IMR-90 (cell line): ENCODE results near the gene PDE5A. TPM values are rescaled to one million over a fixed set of nuclear protein-coding genes. Genes with fewer than 3 reads are reported as not detected.

Experiments used
- ATAC-seq: fragments of 200-7000 bp; cut with Tn5 transposase; 2 replicates; pipeline ENCODE4 v1.9.1; 2020; ENCODE audit warnings: low read depth, mild to moderate bottlenecking, moderate library complexity
- BruUV-seq: library from RNA; stranded (reverse); fragments of 400-500 nt; replicated peaks from 2 replicates; lab custom pipeline; 2021; lab: Mats Ljungman, UMichigan
- CTCF ChIA-PET: fragments of 300-600 bp; formaldehyde crosslinking; extraction: SDS; loops from one replicate; lab custom pipeline; 2021; ENCODE audit warnings: antibody characterized with exemption; lab: Yijun Ruan, JAX
- POLR2A ChIA-PET: fragments of 300-600 bp; sonication (Branson Sonifier 250); formaldehyde crosslinking; loops from one replicate; lab custom pipeline; 2022; ENCODE audit warnings: antibody characterized with exemption; ENCODE audit not compliant: unreplicated experiment; lab: Charles Lee
- DNase-seq: peaks from one replicate; pipeline ENCODE4 v3.0.0; 2013
- H2AFZ ChIP-seq: replicated peaks from 2 replicates; pipeline ENCODE3; 2013; ENCODE audit warnings: low read length, mild to moderate bottlenecking; ENCODE audit not compliant: poor library complexity
- H2AK5ac ChIP-seq: 2 replicates; pipeline ENCODE4 v1.6.1; 2013; ENCODE audit warnings: low read depth, low read length, inconsistent platforms
- H2AK9ac ChIP-seq: replicated peaks from 2 replicates; pipeline ENCODE3; 2013; ENCODE audit warnings: mild to moderate bottlenecking, low read depth, low read length, moderate library complexity; ENCODE audit not compliant: poor library complexity
- H2BK120ac ChIP-seq: 2 replicates; pipeline ENCODE4 v1.6.1; 2013; ENCODE audit warnings: low read depth, low read length, inconsistent platforms
- H2BK15ac ChIP-seq: 3 replicates; pipeline ENCODE4 v1.6.1; 2013; ENCODE audit warnings: low read depth, low read length, inconsistent platforms
- H2BK20ac ChIP-seq: 2 replicates; pipeline ENCODE4 v1.6.1; 2013; ENCODE audit warnings: low read depth, mild to moderate bottlenecking, inconsistent platforms, low read length, moderate library complexity
- H2BK5ac ChIP-seq: 2 replicates; pipeline ENCODE4 v1.6.1; 2013; ENCODE audit warnings: mild to moderate bottlenecking, low read depth, low read length, inconsistent platforms; ENCODE audit not compliant: poor library complexity, severe bottlenecking
- H3K14ac ChIP-seq: replicated peaks from 2 replicates; pipeline ENCODE4 v1.6.1; 2013; ENCODE audit warnings: low read depth, low read length, inconsistent platforms
- H3K18ac ChIP-seq: 2 replicates; pipeline ENCODE4 v1.6.1; 2013; ENCODE audit warnings: low read depth, low read length, control low read depth
- H3K23ac ChIP-seq: 2 replicates; pipeline ENCODE4 v1.6.1; 2013; ENCODE audit warnings: low read depth, low read length, inconsistent platforms
- H3K27ac ChIP-seq: 2 replicates; pipeline ENCODE4 v1.5.1; 2013; ENCODE audit warnings: mild to moderate bottlenecking, control low read depth, low read length; ENCODE audit not compliant: insufficient read depth
- H3K27me3 ChIP-seq: 2 replicates; pipeline ENCODE4 v1.6.1; 2013; ENCODE audit warnings: low read length; ENCODE audit not compliant: control insufficient read depth, insufficient read depth
- H3K36me3 ChIP-seq: 2 replicates; pipeline ENCODE4 v1.6.1; 2013; ENCODE audit warnings: low read length, mixed read lengths; ENCODE audit not compliant: control insufficient read depth, insufficient read depth
- H3K4ac ChIP-seq: 2 replicates; pipeline ENCODE4 v1.6.1; 2013; ENCODE audit warnings: low read depth, low read length, inconsistent platforms
- H3K4me1 ChIP-seq: 2 replicates; pipeline ENCODE4 v1.6.1; 2013; ENCODE audit warnings: low read length, mixed read lengths; ENCODE audit not compliant: control insufficient read depth, insufficient read depth
- H3K4me2 ChIP-seq: 2 replicates; pipeline ENCODE4 v1.6.1; 2013; ENCODE audit warnings: low read depth, mild to moderate bottlenecking, control low read depth, low read length, moderate library complexity
- H3K4me3 ChIP-seq: 2 replicates; pipeline ENCODE4 v1.5.1; 2013; ENCODE audit warnings: low read depth, mild to moderate bottlenecking, control low read depth, low read length, moderate library complexity; ENCODE audit not compliant: insufficient read depth
- H3K56ac ChIP-seq: 2 replicates; pipeline ENCODE4 v1.6.1; 2013; ENCODE audit warnings: low read length, inconsistent platforms; ENCODE audit not compliant: insufficient read depth; ENCODE audit errors: extremely low read depth
- H3K79me1 ChIP-seq, 2 experiments: 2 replicates each; pipeline ENCODE4 v1.6.1; 2013; ENCODE audit warnings: low read length in 2 of 2, inconsistent platforms in 1 of 2, low read depth in 1 of 2
- H3K9ac ChIP-seq: 2 replicates; pipeline ENCODE4 v1.6.1; 2013; ENCODE audit warnings: low read depth, low read length, control low read depth
- H3K9me1 ChIP-seq: 2 replicates; pipeline ENCODE4 v1.6.1; 2013; ENCODE audit warnings: low read length, inconsistent platforms; ENCODE audit not compliant: insufficient read depth
- H3K9me3 ChIP-seq: 2 replicates; pipeline ENCODE4 v1.6.1; 2013; ENCODE audit warnings: low read length; ENCODE audit not compliant: control insufficient read depth, insufficient read depth
- H4K20me1 ChIP-seq: 2 replicates; pipeline ENCODE4 v1.6.1; 2013; ENCODE audit warnings: low read length, inconsistent platforms; ENCODE audit not compliant: insufficient read depth
- H4K5ac ChIP-seq: 2 replicates; pipeline ENCODE4 v1.6.1; 2013; ENCODE audit warnings: mild to moderate bottlenecking, low read depth, low read length, control low read depth
- H4K8ac ChIP-seq, 2 experiments: 2 replicates each; pipeline ENCODE4 v1.6.1; 2013; ENCODE audit warnings: low read depth in 2 of 2, low read length in 2 of 2, control low read depth in 1 of 2, inconsistent platforms in 1 of 2
- H4K91ac ChIP-seq: 2 replicates; pipeline ENCODE4 v1.6.1; 2013; ENCODE audit warnings: low read depth, low read length, inconsistent platforms; ENCODE audit not compliant: insufficient read depth
- BHLHE40 ChIP-seq: fragments of 150-350 bp; IDR thresholded peaks from 2 replicates; pipeline ENCODE4 v1.6.1; 2016; ENCODE audit warnings: mild to moderate bottlenecking, low read depth, low read length
- CEBPB ChIP-seq: IDR thresholded peaks from 2 replicates; pipeline ENCODE4 v1.6.1; 2012; ENCODE audit warnings: low read depth, low read length, improper control_type of control experiment
- CHD1 ChIP-seq: IDR thresholded peaks from 2 replicates; pipeline ENCODE4 v1.6.1; 2012; ENCODE audit warnings: low read depth, low read length, improper control_type of control experiment
- CTCF ChIP-seq: conservative IDR thresholded peaks from 2 replicates; pipeline ENCODE4 v1.5.1; 2012; ENCODE audit warnings: mild to moderate bottlenecking, low read depth, low read length, improper control_type of control experiment
- ELK1 ChIP-seq: fragments of 150-350 bp; IDR thresholded peaks from 2 replicates; pipeline ENCODE4 v1.6.1; 2016; ENCODE audit warnings: low read depth, mild to moderate bottlenecking, low read length, moderate library complexity, borderline replicate concordance
- FOS ChIP-seq: fragments of 150-350 bp; IDR thresholded peaks from 2 replicates; pipeline ENCODE4 v1.6.1; 2016; ENCODE audit warnings: low read depth, low read length
- MAFK ChIP-seq: IDR thresholded peaks from 2 replicates; pipeline ENCODE4 v1.6.1; 2012; ENCODE audit warnings: low read depth, low read length, improper control_type of control experiment
- MAZ ChIP-seq: IDR thresholded peaks from 2 replicates; pipeline ENCODE4 v1.6.1; 2012; ENCODE audit warnings: low read depth, mild to moderate bottlenecking, low read length, improper control_type of control experiment, moderate library complexity, borderline replicate concordance
- MXI1 ChIP-seq: IDR thresholded peaks from 2 replicates; pipeline ENCODE4 v1.6.1; 2012; ENCODE audit warnings: low read depth, mild to moderate bottlenecking, low read length, moderate library complexity, borderline replicate concordance
- NFE2L2 ChIP-seq: fragments of 150-350 bp; IDR thresholded peaks from 2 replicates; pipeline ENCODE4 v1.6.1; 2016; ENCODE audit warnings: low read depth, mild to moderate bottlenecking, low read length
- POLR2A ChIP-seq: IDR thresholded peaks from 2 replicates; pipeline ENCODE4 v1.6.1; 2012; ENCODE audit warnings: mild to moderate bottlenecking, low read depth, low read length
- RAD21 ChIP-seq: IDR thresholded peaks from 2 replicates; pipeline ENCODE4 v1.6.1; 2012; ENCODE audit warnings: low read length, improper control_type of control experiment
- RCOR1 ChIP-seq: IDR thresholded peaks from 2 replicates; pipeline ENCODE4 v1.6.1; 2012; ENCODE audit warnings: mild to moderate bottlenecking, low read length, improper control_type of control experiment; ENCODE audit not compliant: insufficient replicate concordance
- RFX5 ChIP-seq: IDR thresholded peaks from 2 replicates; pipeline ENCODE4 v1.8.0; 2012; ENCODE audit warnings: low read depth, mild to moderate bottlenecking, low read length, moderate library complexity
- SMC3 ChIP-seq: fragments of 150-350 bp; IDR thresholded peaks from 2 replicates; pipeline ENCODE4 v1.6.1; 2016; ENCODE audit warnings: low read depth, mild to moderate bottlenecking, antibody characterized with exemption, low read length, moderate library complexity
- WGBS, 2 experiments: methylation state at CpG; one replicate each; pipeline versions ENCODE4 v1.1.5 to v1.1.7; 2013; ENCODE audit warnings: missing lambda C conversion rate in 2 of 2; ENCODE audit not compliant: insufficient read length in 1 of 2; ENCODE audit errors: extremely low coverage in 2 of 2; 5-methylcytosine and 5-hydroxymethylcytosine counted together
- dilution Hi-C: fragments of 300-500 bp; cut with HindIII; formaldehyde crosslinking; loops from one replicate; pipeline ENCODE4 v1.14.3; 2018; ENCODE audit warnings: low sequenced_read_pairs; ENCODE audit not compliant: unreplicated experiment
- in situ Hi-C: fragments of 300-500 bp; cut with MboI; formaldehyde crosslinking; loops from 3 replicates; pipeline ENCODE4 v1.14.3; 2019; ENCODE audit warnings: low sequenced_read_pairs, inconsistent platforms, mixed read lengths
- intact Hi-C: fragments of 100-400 bp; cut with micrococcal nuclease; formaldehyde crosslinking; loops from 2 replicates; pipeline ENCODE4 v1.10.0; 2022
- polyA plus RNA-seq, 3 experiments: library from polyadenylated mRNA; depleted of rRNA; stranded (reverse); fragments of >200 nt; gene quantifications; 2 replicates each; pipeline ENCODE4 v1.2.3, GENCODE V29; 2012; ENCODE audit warnings: low replicate concordance in 1 of 3
- total RNA-seq: library from RNA; depleted of rRNA; stranded (reverse); fragments of >200 nt; gene quantifications from 2 replicates; pipeline ENCODE4 v1.2.3, GENCODE V29; 2012
- TF ChIP-seq, protein P1 (sequence below): fragments of 150-350 bp; IDR thresholded peaks from 2 replicates; pipeline ENCODE4 v1.6.1; 2017; ENCODE audit warnings: mild to moderate bottlenecking, antibody characterized with exemption, low read length, low read depth

PDE5A gene
- total and polyA plus RNA-seq, 2 of the 4 experiments (the other 2 are of a cell fraction), result 101 to 770 TPM

- H3K4me2 ChIP-seq, result peak overlapping the region; percentile 2; the same call in 1 of the 2 replicates
- peaks cover 21 to 49% of the 10 kb centered on the region in 2 experiments for H3K79me1 ChIP-seq
- in situ Hi-C loops, result no loop called here
- H3K14ac ChIP-seq, result no peak overlapping the region
- H3K27me3 ChIP-seq, result no peaks in the 10 kb centered on the region
- H3K9me3 ChIP-seq, result no peaks in the 10 kb centered on the region
- no peak overlapping the region for H4K91ac ChIP-seq
- H3K9me1 ChIP-seq, result peaks cover 5% of the 10 kb centered on the region; the same call in 1 of the 2 replicates
- ChIA-PET POLR2A (no interaction called here), CTCF (no interaction called here)
- no peak overlapping the region for H3K9ac ChIP-seq
- BruUV-seq, result no TSS peak
- H2BK120ac ChIP-seq, result no peak overlapping the region
- no peak overlapping the region for H3K4ac ChIP-seq
- dilution Hi-C loops, result no loop called here
- ATAC-seq (no peak), DNase-seq (peak; percentile 48)
- intact Hi-C loops, result no loop called here
- WGBS, 2 experiments, result no CpG with 5 or more reads among the region's 3 CpGs
- no peak overlapping the region for H2AFZ ChIP-seq
- H2AK5ac ChIP-seq, result no peak overlapping the region
- H4K8ac ChIP-seq, result no peak overlapping the region
- H3K4me1 ChIP-seq, result peaks cover 10% of the 10 kb centered on the region
- H4K20me1 ChIP-seq, result peaks cover 88% of the 10 kb centered on the region
- H3K36me3 ChIP-seq, result peaks cover 40% of the 10 kb centered on the region
- H2AK9ac ChIP-seq, result no peak overlapping the region
- no peak overlapping the region for H3K18ac ChIP-seq
- H3K27ac ChIP-seq, result no peak overlapping the region
- no peak overlapping the region for H3K4me3 ChIP-seq
- H2BK20ac ChIP-seq, result no peak overlapping the region
- H4K5ac ChIP-seq, result no peak overlapping the region
- TF ChIP-seq POLR2A, result no peak
- TF ChIP-seq, protein P1, sequence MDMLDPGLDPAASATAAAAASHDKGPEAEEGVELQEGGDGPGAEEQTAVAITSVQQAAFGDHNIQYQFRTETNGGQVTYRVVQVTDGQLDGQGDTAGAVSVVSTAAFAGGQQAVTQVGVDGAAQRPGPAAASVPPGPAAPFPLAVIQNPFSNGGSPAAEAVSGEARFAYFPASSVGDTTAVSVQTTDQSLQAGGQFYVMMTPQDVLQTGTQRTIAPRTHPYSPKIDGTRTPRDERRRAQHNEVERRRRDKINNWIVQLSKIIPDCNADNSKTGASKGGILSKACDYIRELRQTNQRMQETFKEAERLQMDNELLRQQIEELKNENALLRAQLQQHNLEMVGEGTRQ, result no peak
- TF ChIP-seq RAD21, result no peak
- no peak for TF ChIP-seq BHLHE40
- TF ChIP-seq SMC3, result no peak
- no peak for TF ChIP-seq CTCF
- TF ChIP-seq ELK1, result no peak
- no peak for TF ChIP-seq FOS
- TF ChIP-seq RCOR1, result no peak
- no peak for TF ChIP-seq CEBPB
- TF ChIP-seq MXI1, result no peak
- TF ChIP-seq MAFK, result no peak
- TF ChIP-seq RFX5, result no peak
- TF ChIP-seq CHD1, result no peak
- TF ChIP-seq MAZ, result no peak
- TF ChIP-seq NFE2L2, result no peak
- no peak overlapping the region for H2BK15ac ChIP-seq
- no peak overlapping the region for H3K23ac ChIP-seq
- H3K56ac ChIP-seq, result no peak overlapping the region
- no peak overlapping the region for H2BK5ac ChIP-seq
Observed at GRCh38 chr4:119597377-119597776, 31.2 kb downstream of the PDE5A start.
